Activated CD4-positive, alpha-beta T cell treated with anti-CD3 and anti-CD28 coated beads for 24 hours (primary cell): Measurements from ENCODE around the gene GABRG3.

Experiments used
- DNase-seq, 2 donors: peaks; one replicate each; pipeline ENCODE4 v3.0.0-alpha.2; 2020; ENCODE audit warnings: low read depth in 2 of 2

Gene GABRG3

GRCh38 chr15:27097506-27097905 lies 126.5 kb downstream of the GABRG3 start:
- DNase-seq: no peak

GRCh38 chr15:27101982-27102381 lies 131.0 kb downstream of the GABRG3 start:
- no peak for DNase-seq

DNA sequence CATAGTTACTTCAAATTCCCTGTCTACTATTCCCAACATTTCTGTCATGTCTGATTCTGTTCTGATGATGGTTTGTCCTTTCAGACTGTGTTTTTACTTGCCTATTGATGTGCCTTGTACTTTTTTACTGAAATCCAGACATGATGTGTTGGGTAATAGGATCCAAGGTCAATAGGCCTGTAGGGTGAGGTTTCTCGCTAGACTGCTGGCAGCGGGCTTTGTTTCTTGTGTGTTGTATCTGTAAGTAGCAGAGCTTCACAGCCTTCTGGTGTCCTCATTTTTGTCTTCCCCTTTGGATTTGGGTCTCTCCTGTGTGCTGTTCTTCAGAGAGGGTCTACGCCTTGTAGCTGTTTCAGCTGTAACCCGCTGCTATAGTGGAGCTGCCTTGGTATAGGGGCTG lies 140.3 kb downstream of the GABRG3 start:
- DNase-seq: no peak

DNA sequence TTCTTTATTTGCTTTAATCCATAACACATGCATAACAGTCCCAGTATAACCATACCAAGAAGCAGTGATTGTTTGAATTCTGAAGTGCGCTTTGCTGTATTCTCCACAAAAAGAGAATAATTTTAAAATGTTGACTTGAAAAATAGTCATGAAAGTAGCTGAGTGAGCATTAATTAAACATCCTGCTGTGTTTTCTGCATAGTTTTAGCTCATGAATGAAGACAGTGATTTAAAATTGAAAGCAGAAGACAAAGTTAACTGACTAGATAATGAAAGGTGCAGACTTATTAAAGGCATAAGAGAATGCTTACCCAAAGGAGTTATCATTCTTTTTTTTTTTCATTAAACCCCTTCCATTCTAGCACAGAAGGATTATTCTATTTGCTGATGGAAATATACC lies 143.5 kb downstream of the GABRG3 start:
- DNase-seq: no peak

GRCh38 chr15:27119695-27120266 lies 148.8 kb downstream of the GABRG3 start:
- DNase-seq: no peak

DNA sequence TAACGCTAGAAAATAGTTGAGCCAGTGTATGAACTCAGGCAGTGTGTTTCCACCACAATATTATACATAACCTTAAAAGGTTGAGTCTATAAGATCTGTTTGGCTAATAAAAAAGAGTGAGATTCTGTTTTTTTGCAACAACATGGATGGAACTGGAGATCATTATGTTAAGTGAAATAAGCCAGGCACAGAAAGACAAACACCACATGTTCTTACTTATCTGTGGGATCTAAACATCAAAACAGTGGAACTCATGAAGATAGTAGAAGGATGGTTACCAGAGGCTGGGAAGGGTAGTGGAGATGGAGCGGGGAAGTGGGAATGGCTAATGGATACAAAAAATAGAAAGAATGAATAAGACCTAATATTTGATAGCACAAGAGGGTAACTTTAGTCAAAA lies 150.7 kb downstream of the GABRG3 start:
- DNase-seq: no peak

DNA sequence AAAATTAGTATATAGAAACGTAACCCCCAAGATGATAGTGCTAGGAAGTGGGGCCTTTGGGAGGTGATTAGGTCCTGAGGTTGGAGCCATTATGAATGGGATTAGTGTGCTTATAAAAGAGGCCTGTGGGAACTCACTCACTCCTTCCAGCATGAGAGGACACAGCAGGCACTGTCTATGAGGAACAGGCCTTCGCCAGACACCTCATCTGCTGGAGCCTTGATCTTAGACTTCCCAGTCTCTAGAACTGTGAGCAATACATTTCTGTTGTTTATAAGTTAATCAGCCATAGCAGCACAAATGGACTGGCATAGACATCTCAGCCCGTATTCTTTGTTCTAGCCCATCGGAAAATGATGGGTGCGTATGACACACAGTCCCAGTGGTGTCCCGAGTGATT lies 152.3 kb downstream of the GABRG3 start:
- DNase-seq: no peak

DNA sequence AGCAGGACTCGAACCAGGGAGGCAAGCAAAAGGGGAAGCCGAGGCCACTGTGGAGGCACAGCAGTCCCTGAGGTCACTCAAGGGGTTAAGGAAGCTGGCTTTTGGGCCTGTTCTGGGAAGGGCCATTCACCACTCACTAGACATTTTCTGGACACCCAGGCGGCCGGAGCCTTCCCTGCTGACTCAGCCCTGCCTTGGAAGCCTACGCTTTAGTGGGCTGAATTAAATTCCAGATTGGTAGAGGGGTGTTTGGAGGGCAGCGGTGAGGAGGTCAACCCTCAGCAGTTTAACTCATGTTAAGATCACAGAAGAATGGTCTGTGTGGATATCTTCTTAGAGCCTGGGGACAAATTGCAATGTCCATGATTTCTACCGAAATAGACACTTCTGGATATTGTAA lies 152.8 kb downstream of the GABRG3 start:
- no peak for DNase-seq

- no peak for DNase-seq
These were observed 153.4 kb downstream of the GABRG3 start for GRCh38 chr15:27124287-27124871.

DNA sequence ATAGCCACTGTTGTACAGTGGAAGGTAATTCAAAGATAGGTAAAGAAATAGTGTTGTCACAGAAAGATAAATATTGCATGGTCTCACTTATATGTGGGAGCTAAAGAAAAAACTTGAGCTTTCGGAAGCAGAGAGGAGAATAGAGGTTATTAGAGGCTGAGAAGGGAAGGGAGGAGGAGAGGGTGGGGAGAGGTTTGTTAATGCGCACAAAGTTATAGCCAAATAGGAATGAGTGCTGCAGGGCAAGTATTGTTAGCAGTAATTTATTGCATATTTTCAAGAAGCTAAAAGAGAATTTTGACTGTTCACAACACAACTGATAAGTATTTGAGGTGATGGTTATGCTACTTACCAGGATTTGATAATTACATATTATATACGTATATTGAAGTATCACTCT lies 154.2 kb downstream of the GABRG3 start:
- DNase-seq: no peak

DNA sequence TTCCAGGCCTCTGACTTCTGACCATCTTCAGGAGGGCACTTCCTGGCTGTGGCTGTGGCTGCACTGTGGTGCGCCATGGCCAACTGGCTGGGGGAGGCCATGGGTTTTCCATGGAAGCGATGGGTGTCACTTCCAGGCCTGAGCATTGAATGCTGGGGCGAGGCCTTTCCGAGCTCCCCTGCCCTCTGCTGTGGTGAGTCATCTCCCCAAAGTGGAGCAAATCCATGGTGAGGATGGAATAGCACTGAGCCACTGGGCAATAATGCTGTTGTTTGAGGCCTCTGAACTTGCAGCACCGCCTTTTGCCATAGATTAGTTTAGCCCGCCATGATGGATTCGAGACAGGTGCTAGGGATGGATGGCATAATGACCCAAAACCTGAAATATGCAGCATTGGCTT lies 155.5 kb downstream of the GABRG3 start:
- DNase-seq: no peak

DNA sequence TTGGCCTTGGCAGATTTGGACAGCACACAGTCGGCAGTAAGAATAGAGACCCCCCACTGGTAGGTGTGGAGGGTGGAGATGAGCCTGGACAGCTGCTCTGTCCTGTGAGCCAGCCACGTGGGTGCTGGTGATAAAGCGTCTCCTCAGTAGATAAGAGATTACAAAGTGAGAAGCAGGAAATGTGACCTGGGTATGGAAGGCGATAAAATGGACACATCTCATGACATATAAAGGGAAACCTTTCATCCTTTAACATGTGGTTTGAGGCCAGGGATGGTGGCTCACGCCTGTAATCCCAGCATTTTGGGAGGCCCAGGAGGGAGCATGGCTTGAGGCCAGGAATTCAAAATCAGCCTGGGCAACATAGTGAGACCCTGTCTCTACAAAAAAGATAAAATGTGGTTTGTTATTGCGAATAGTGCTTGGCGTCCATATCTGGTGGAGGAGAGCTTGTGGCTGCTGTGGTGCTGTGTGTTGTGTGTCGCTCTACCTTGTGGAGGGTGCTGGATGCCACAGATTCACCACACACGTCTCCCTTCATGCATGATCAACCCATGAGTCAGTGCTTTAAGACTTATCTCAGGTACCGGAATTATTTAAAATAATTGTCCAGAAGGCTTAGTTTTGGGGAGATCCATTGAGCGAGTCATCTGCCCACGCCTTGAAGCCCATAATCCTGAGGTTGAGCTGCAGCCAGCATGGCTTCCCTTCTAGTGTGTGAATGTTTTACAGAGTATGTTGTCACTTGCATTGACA lies 157.0 kb downstream of the GABRG3 start:
- DNase-seq: no peak

DNA sequence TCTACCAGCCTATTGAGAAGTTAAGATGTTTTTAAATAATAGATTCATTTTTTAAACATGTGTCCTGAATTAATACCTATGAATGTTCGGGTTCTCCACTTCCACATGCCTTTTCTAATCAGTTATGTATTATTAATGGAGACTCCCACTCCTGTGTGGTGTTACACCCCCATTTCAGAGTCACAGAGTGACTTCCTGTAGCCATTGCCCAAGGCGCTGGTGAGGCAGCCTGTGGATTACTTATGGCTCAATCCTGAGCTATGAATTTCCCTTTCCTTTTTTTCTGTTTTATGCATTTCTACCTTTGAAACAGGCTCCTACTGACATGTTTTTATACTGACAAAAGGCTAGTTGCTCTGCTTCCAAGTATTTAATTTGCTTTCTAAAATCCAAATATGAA lies 162.3 kb downstream of the GABRG3 start:
- no peak for DNase-seq

GRCh38 chr15:27134481-27134880 lies 163.5 kb downstream of the GABRG3 start:
- no peak for DNase-seq

GRCh38 chr15:27135151-27135550 lies 164.2 kb downstream of the GABRG3 start:
- DNase-seq: no peak

GRCh38 chr15:27137127-27137526 lies 166.1 kb downstream of the GABRG3 start:
- DNase-seq: no peak

- DNase-seq: no peak
These were observed 194.6 kb downstream of the GABRG3 start for GRCh38 chr15:27165590-27165989.

GRCh38 chr15:27166917-27167316 lies 195.9 kb downstream of the GABRG3 start:
- DNase-seq: no peak

GRCh38 chr15:27167738-27168137 lies 196.8 kb downstream of the GABRG3 start:
- DNase-seq: no peak

DNA sequence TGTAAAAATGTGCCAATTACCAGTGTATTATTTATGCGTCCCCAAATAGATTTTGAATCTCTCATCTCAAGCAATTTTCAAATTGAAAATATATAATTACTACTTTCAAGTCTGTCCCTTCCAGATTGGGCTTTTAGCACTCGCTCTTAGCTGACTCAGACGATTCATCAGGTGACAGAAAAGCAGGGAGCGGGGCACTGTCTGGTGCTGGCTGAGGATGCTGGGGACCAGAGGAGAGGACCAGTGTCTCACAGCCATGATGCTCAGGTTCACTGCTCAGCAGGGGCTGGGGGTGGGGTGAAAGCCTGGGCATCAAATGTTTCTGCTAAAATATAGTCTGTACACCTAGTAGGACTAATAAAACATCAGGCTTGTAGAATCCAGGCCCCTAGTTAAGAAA lies 199.9 kb downstream of the GABRG3 start:
- DNase-seq: no peak

- no peak for DNase-seq
These were observed 201.8 kb downstream of the GABRG3 start for GRCh38 chr15:27172821-27173220.

GRCh38 chr15:27175472-27176153 lies 204.6 kb downstream of the GABRG3 start:
- DNase-seq: no peak
